GM19324 (cell line): ENCODE measurements around the gene SLC30A1.
A peak's percentile ranks its signal among the peaks of the same experiment; 100 is the strongest.

Experiments used
- ATAC-seq: cut with Tn5 transposase; IDR thresholded peaks from one replicate; pipeline ENCODE4 v1.9.1; 2021; ENCODE audit warnings: mild to moderate bottlenecking, moderate library complexity; ENCODE audit not compliant: unreplicated experiment, low FRiP score

The SLC30A1 gene

GRCh38 chr1:211527888-211528287, 51.1 kb downstream of the SLC30A1 start:
- ATAC-seq: no peak

- ATAC-seq: peak; percentile 67
Observed at GRCh38 chr1:211527006-211527405, 52.0 kb downstream of the SLC30A1 start.

GRCh38 chr1:211526101-211526500, 52.9 kb downstream of the SLC30A1 start:
- ATAC-seq: no peak

GRCh38 chr1:211525101-211525676, 53.8 kb downstream of the SLC30A1 start:
- no peak for ATAC-seq

- ATAC-seq: no peak
Observed at GRCh38 chr1:211524521-211524920, 54.4 kb downstream of the SLC30A1 start.

- no peak for ATAC-seq
Observed at GRCh38 chr1:211522804-211523203, 56.2 kb downstream of the SLC30A1 start.
